ENCODE measurements around the gene RANBP10.

The RANBP10 gene

GRCh38 chr16:67734731-67735201, 71.6 kb downstream of the RANBP10 start:
- no peak for DNase-seq

GRCh38 chr16:67733734-67734470, 72.5 kb downstream of the RANBP10 start:
- DNase-seq = no peak

- no peak for DNase-seq
Observed at GRCh38 chr16:67731753-67732095, 74.6 kb downstream of the RANBP10 start.

GRCh38 chr16:67731071-67731752, 75.1 kb downstream of the RANBP10 start:
- no peak for DNase-seq

- no peak for DNase-seq
Observed at GRCh38 chr16:67730326-67730725, 76.0 kb downstream of the RANBP10 start.

- no peak for DNase-seq
Observed at GRCh38 chr16:67729636-67730248, 76.6 kb downstream of the RANBP10 start.

- no peak for DNase-seq
Observed at GRCh38 chr16:67727521-67728485, 78.6 kb downstream of the RANBP10 start.

GRCh38 chr16:67726106-67727034, 80.0 kb downstream of the RANBP10 start:
- DNase-seq = no peak

GRCh38 chr16:67723911-67724305, 82.5 kb downstream of the RANBP10 start:
- no peak for DNase-seq

GRCh38 chr16:67723151-67723910, 83.0 kb downstream of the RANBP10 start:
- DNase-seq = no peak

GRCh38 chr16:67720236-67720635, 86.1 kb downstream of the RANBP10 start:
- no peak for DNase-seq

GRCh38 chr16:67719778-67720144, 86.6 kb downstream of the RANBP10 start:
- DNase-seq = peak; percentile 27

- peak; percentile 90 for DNase-seq
Observed at GRCh38 chr16:67719048-67719777, 87.1 kb downstream of the RANBP10 start, which contains the start of gene GFOD2. GFOD2 (minus strand) TSS chr16:67719316; CDS start chr16:67685715, 33,601 bp downstream.

GRCh38 chr16:67718668-67719047, 87.7 kb downstream of the RANBP10 start:
- DNase-seq = no peak

- no peak for DNase-seq
Observed at GRCh38 chr16:67716097-67716496, 90.3 kb downstream of the RANBP10 start.

- DNase-seq = no peak
Observed at GRCh38 chr16:67714522-67714921, 91.8 kb downstream of the RANBP10 start.

GRCh38 chr16:67713647-67714273, 92.6 kb downstream of the RANBP10 start:
- no peak for DNase-seq

GRCh38 chr16:67710607-67711006, 95.8 kb downstream of the RANBP10 start:
- no peak for DNase-seq

- DNase-seq = no peak
Observed at GRCh38 chr16:67709050-67709449, 97.3 kb downstream of the RANBP10 start.

- no peak for DNase-seq
Observed at GRCh38 chr16:67708368-67708771, 98.0 kb downstream of the RANBP10 start.

Data from NCI-H345 (cell line).